GM19193 (cell line): ENCODE data around the gene CDK16.

Source experiments
- POLR2A ChIP-seq: IDR thresholded peaks from 4 replicates; pipeline ENCODE4 v1.6.1; 2011; ENCODE audit not compliant: insufficient read depth, insufficient read length; ENCODE audit errors: extremely low read depth

Gene CDK16

DNA sequence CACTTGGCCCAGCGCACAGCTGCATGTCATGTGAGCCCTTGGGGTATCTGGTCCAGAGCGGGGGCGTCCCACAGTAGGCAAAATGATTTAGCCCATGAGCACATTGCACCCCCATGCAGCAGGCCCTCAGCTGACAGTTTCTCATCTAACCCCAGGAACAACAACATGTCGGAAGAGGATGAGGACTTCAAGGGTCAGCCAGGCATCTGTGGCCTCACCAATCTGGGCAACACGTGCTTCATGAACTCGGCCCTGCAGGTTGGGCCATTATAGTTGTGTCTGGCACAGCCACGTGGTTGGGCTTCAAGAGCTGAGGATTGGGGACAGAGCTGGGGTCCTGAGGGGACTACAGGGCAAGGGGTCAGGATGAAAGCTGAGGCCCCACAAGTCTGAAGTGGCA, 22.1 kb downstream of the CDK16 start:
- no peak for TF ChIP-seq POLR2A

- TF ChIP-seq POLR2A, result no peak
Observed at GRCh38 chrX:47241201-47242011, 22.9 kb downstream of the CDK16 start.

GRCh38 chrX:47242321-47242720, 23.8 kb downstream of the CDK16 start:
- no peak for TF ChIP-seq POLR2A

GRCh38 chrX:47243351-47243750, 24.9 kb downstream of the CDK16 start:
- TF ChIP-seq POLR2A, result no peak

DNA sequence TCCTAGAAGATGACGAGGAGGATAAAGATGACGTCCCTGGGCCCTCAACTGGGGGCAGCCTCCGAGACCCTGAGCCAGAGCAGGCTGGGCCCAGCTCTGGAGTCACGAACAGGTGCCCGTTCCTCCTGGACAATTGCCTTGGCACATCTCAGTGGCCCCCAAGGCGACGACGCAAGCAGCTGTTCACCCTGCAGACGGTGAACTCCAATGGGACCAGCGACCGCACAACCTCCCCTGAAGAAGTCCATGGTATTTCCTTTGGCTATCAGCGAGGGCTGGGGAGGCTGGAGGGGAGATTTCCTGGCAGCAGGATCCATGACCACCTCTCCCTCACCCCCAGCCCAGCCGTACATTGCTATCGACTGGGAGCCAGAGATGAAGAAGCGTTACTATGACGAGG, 26.2 kb downstream of the CDK16 start:
- no peak for TF ChIP-seq POLR2A

- no peak for TF ChIP-seq POLR2A
Observed at GRCh38 chrX:47245156-47245555, 26.7 kb downstream of the CDK16 start.

- TF ChIP-seq POLR2A, result no peak
Observed at GRCh38 chrX:47247206-47247998, 28.9 kb downstream of the CDK16 start.

DNA sequence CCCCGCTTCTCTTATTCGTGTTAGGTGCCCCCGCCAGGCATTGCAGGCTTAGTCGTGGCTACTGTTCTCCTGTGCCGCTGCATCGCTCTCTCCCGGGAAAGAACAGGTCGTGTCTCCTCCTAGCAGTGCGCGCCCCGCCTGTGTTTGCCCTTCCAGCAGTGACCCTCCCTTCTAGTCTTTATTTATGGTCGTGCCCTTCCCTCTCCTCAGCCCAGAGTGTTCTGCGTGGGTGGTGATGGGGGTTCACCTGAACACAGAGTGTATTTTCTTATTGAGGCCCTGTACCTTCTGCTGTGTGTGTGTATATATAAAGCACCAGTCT, 29.5 kb downstream of the CDK16 start:
- TF ChIP-seq POLR2A, result no peak

DNA sequence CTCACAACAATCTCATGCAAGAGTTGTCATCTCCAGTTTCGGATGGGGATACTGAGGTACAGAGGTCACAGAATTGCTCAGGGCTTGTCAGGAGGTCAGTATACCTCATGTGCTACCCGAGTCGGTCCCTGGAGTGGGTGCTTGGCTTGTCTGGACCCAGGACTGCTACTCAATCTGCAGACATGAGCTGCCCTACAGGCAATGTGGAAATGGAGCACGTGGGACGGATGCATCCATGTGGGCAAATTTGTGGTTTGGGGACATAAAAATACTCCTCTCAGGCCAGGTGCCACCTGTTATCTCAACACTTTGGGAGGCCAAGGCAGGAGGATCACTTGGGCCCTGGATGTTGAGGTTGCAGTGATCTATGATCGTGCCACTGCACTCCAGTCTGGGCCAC, 30.1 kb downstream of the CDK16 start:
- TF ChIP-seq POLR2A, result no peak

DNA sequence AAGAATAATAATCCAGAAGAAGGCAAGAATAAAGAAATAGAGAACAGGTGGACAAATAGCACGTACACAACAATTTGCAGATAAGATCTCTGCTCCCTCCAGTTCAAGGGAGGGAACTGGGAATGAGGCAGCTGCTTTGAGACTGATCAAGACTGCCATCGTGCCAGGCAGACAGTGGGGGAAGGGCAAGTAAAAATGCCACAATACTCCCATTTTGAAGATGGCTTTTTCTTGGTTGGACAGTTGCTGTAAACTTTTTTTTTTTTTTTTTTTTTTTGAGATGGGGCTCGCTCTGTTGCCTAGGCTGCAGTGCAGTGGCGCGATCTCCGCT, 31.5 kb downstream of the CDK16 start:
- TF ChIP-seq POLR2A, result no peak

- TF ChIP-seq POLR2A, result no peak
Observed at GRCh38 chrX:47264483-47265173, 46.1 kb downstream of the CDK16 start.

DNA sequence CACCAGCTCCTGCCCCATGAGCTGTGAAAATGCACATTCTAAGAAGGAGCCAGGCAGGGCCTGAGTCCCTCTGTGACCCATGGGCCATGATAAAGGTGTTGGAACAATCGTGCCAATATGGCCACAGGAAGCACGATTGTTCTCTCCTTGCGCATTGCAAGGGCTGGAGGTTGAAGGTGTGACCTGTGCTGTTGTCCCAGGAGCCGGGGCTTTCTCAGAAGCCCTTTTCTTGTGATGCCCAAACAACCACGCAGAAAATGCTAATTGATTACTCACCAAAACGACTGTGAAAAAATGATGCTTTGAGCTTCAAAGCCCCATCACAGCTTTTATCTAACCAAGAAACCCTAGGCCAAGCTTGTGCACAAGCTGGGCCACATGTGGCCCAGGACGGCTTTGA, 48.2 kb downstream of the CDK16 start:
- no peak for TF ChIP-seq POLR2A

GRCh38 chrX:47272013-47272408, 53.5 kb downstream of the CDK16 start:
- no peak for TF ChIP-seq POLR2A

DNA sequence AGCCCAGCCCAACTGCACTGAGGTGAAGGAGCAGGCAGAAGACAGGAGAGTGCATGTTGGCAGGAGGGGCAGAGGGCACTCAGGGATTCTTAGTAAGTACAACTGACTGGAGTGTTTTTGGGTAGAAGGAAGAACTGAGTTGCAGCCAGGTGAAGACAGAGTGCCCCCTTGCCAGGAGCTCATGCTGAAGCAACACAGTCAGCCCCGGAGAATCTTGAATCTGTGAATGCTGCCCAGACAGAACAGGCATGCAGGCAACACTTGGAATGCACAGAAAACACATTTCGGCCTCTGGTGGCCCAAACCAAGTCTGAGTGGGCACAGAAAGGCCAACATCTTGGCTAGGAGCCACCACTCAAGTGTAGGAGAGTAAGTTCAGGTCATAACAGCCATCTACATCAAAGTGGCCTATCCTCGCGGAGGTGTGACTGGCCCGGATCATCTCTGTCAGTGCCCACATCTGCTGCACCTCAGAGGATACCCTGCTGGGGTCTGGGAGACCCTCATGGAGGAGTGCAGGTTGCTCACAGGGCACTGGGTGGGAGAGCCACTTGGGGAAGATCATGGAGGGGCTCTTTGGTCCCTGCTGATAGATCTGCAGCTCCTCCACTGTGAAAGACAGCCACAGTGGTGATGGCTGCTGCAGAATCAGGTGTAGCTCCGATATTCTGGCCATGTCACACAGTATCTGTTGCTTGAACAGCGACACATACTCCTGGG, 54.7 kb downstream of the CDK16 start:
- no peak for TF ChIP-seq POLR2A

DNA sequence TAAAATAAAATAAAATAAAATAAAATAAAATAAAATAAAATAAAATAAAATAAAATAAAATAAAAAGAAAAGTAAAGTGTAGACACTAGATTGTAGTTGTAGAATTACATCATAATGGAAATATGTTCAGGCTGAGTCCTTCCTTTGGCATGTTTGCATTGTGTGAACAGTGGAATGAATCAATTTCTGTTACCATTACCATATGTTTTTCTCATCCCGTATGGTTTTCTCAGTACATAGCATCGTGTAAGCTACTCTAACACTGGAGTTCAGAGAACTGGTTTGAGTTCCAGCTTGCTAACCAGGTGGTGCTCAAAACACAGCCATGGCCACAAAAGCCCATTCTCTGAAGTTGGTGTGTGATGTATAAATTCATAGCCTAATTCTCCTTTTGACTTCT, 60.2 kb downstream of the CDK16 start:
- TF ChIP-seq POLR2A, result no peak
